GM21786 (cell line): ENCODE data around the gene SLC7A4.
"Not testable (repeated sequence)": the region's sequence is repeated elsewhere in the genome, so short reads cannot be mapped to it uniquely, and the experiment has no call there.

Experiments used
- ATAC-seq: cut with Tn5 transposase; IDR thresholded peaks from one replicate; pipeline ENCODE4 v1.9.1; 2021; ENCODE audit not compliant: unreplicated experiment

The SLC7A4 gene

GRCh38 chr22:21043860-21044535, 11.6 kb upstream of the SLC7A4 start:
- ATAC-seq, result no peak

DNA sequence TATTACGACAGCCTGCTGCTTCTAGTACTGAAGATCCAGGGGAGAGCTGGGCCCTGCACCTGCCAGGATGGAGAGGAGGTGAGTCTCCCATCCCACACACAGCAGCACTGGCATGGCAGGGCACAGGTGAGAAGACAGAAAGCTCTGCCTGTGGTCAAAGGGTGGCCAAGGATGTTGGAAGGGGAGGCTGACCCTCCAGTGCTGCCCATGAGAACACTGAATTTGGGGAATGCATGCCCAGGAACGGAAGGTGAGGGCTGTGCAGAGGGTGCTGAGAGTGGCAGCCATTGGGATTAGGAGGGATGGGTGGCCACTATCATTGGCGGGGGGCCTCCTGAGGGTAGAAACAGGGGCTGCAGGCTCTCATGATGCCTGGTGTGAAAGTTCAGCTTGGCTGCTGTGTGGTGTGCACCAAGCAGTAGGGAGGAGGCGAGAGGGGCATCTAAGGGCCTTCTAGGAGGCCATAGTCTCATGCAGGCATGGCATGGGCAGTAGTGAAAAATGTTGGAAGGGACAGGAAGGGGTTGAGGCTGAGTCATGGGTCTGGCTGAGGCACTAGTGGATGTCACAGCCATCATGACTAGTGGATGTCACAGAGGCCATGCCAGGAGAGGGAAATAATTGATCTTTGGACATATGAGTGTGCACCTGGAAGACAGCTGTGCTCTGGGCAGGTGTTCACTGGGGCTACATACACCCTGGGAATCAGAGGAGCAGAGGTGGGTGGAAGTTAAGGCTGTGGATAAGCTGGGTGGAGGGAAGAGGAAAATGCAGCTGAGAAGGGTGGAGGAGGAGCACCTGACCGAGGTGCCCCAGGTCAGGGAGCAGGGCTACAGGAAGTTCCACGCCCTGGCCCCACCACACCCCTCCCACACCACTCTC, 10.9 kb upstream of the SLC7A4 start:
- ATAC-seq, result no peak

GRCh38 chr22:21041937-21042336, 9.6 kb upstream of the SLC7A4 start:
- no peak for ATAC-seq

DNA sequence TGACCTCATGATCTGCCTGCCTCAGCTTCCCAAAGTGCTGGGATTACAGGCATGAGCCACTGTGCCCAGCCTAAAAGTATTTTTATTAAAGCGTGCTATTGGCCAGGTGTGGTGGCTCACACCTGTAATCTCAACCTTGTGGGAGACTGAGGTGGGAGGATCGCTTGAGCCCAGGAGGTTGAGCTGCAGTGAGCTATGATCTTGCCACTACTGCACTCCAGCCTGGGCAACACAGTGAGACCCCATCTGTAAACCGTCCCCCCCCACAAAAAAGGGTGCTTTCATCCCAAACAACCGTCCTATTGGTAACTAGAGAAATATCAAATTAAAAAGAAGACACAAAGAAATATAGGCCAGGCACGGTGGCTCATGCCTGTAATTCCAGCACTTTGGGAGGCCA, 6.8 kb upstream of the SLC7A4 start:
- not testable (repeated sequence) for ATAC-seq

DNA sequence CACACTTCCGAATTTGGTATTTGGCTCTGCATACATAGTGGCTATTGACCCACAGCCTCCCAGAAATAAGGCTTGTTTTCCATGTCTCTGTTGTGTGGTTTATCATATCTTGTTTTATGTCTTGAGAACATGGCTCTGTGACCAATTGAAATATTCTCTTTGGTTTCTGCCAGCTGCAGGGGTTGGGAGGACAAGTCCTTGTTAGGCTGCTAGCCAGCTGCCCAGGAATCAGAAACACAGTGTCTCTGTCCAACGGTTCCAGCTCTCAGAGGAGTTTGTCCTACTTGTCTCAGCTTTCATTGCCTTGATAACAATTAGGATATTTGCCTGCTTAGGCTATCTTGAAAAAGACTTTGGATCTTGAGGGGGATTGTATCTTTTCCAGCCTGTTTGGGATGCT, 6.0 kb upstream of the SLC7A4 start:
- no peak for ATAC-seq

DNA sequence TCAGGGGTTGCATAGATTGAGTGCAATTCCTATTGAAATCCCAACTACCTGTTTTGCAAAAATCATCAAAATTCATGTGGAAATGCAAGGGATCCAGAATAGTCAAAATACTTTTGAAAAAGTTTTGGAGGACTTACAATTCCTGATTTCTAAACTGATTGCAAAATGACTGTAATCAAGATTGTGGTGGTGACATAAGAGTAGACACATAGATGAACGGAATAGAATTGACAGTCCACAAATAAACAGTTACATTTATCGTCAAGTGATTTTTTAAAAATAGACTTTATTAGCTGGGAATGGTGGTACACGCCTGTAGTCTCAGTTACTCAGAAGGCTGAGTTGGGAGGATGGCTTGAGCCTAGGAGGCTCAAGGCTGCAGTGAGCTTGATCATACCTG, 2.6 kb upstream of the SLC7A4 start:
- no peak for ATAC-seq

- no peak for ATAC-seq
Measured at GRCh38 chr22:21033895-21034294, 1.5 kb upstream of the SLC7A4 start.

DNA sequence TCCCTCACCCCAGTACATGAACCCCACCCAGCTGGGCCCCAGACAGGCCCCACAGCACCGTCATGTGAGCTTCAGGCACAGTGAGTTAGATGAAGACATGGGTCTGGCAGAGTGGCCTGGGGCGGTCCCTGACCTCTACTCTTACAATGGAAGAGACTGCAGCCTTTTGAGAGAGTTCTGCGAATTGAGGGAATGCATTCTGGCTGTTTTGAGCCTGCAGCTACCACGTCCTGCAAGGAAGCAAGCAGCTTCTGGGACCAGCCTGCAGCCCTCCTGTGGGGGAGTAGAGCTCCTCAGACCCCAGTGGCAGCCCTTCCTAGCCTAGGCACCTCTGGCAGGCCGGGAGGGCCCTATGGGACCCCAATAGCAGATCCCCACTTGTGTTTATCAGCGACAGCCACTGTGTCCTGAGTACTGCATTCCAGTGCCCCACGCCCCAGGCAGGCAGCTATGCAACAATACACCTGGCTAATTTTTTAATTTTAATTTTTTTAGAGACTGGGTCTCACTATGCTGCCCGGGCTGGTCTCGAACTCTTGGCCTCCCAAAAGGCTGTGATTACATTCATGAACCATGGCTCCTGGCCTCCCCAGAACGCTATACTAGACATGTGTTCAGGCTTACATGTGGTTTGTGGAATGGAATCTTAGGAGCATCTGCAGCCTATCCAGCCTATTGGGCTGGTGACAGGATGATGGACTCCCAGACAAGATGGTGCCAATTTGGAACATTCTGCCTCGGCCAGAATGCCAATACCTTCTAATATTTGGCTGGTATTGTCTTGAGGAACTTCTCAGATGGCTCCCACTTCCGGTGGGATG, 717 bp upstream of the SLC7A4 start:
- no peak for ATAC-seq

GRCh38 chr22:21031545-21032036, 770 bp downstream of the SLC7A4 start:
- ATAC-seq, result no peak

DNA sequence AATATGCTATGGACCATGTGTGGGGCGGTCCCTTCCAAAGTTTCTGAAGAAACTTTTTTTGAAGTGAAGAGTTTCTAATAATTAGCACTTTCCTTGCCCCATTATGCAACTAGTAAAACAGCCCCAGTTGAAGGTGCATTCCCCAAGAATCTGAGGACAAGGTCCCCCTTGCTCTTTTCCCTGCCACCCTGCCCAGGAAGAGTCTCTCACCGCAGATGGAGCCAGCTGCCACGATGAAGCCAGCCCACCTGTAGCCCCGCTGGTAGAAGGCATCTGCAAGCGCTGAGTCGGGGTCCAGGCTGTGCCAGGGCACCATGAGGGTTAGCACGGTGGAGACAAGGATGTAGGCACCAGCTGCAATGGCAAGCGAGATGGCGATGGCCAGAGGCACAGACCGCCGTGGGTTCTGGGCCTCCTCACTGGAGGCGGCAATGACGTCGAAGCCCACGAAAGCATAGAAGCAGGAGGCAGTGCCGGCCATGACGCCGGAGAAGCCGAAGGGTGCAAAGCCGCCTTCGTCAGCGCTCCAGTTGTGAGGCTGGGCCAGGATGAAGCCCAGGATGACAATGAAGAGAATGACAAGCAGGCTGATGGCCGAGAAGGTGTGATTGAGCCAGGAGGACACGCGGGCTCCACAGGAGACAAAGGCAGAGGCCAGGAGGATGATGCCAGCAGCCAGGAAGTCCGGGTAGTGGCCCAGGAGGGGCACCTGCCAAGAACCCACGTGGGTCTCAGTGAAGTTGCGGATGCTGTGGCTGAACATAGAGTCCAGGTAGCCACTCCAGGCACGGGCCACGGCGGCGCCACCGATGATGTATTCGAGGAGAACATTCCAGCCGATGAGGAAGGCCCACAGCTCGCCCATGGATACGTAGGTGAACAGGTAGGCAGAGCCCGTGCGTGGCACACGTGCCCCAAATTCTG, 1.5 kb downstream of the SLC7A4 start:
- ATAC-seq, result no peak

DNA sequence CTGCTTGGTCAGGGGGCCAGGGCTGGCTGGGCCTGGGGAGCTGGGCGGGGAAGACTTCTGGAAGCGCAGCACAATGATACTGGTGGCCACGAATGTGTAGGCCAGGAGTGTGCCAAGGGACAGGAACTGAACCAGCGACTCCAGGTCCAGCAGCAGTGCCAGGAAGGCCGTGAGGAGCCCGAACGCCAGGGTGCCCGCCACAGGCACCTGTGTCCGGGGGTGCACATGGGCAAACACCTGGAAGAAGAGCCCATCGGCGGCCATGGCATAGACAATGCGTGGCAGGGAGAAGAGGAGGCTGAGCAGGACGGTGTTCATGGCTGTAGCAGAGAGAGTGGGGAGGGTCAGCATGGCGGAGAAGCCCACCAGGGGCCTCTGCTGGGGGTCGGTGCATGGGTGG, 2.3 kb downstream of the SLC7A4 start:
- no peak for ATAC-seq

GRCh38 chr22:21029486-21030025, 2.8 kb downstream of the SLC7A4 start:
- ATAC-seq, result no peak

DNA sequence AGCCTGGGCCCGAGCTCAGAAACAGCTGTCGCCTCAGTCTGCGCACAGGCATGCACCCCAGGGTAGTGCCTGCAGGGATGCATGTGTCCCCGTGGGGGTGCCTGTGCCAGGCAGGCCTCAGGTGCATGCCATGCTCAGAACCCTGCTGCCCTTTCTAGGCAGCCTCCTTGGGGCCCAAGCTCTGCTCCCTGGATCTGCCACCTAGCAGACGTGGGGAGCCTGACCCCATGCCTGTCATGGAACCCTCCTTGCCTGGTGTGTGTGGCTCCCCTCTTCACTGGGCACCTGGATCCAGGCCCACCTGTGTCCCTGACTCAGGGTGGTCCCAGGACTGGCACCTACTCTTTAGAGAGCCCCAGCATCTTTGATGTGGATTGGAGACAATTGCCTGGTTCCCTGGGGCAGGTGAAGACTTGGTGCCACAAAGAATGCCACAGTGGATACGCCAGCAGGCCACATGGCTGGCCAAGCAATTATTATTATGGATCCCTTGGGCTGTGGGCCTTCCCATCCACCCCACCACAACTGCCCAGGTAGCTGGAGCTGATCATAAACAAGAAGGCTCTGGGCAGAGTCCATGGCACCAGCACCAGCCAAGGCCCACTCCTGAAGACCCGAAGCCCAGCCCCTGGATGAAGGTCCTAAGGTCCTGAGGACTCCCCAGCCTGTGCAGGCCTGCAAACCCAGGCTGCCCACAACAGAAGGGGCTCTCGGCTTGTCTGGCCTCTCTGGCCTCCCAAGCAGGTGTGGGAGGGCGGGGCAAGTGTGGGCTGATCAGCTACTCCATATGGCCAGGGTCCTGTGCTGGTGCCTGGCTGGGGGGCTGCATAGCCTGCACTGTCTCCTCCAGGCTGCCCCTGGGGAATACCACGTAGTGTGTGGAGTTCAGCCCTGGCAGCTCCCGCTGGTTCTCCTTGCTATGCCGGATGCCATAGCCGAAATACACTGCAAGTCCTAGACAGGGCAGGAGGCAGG, 3.8 kb downstream of the SLC7A4 start:
- ATAC-seq, result no peak

DNA sequence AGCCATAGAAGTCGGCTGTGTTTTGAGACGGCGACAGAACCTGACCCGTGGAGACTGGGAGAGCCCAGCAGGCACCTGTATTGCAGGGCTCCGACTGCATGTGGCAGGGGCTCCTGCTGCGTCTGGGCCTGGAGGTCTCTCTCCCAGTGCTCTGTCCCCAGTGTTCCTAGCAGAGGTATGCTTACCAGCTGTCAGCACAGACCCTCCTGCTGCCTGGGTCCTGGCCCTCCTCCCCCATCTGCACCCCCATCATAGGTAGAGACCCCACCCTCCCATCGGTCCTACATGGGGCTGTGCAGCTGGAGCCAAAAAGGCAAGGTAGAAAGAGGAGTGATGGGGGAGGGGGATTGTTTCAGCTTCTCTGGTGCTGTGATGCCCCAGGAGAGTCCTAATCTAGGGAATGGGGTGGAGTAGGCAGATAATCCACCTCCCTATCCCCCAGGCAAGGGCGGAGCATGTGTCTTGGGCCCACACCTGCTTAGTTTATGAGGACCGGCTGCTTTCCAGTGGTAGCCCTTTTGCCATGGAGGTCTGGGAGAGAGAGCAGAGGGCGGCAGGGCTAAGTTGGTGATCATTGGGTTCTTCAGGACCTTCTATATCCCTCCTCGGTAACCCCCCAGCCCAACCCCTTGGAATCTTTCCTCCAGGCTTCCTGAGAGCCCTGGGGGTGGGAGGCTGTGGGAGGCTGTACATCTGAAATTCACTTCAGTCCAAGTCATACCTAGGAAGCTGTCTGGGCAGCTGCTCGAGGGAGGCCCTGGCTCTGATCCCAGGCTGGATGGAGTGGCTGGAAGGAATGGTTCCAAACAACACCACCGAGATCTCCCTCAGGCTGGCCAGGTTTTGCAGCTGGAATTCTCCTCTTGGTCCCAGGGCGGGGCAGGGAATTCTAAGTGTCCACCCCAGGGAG, 5.3 kb downstream of the SLC7A4 start:
- no peak for ATAC-seq

DNA sequence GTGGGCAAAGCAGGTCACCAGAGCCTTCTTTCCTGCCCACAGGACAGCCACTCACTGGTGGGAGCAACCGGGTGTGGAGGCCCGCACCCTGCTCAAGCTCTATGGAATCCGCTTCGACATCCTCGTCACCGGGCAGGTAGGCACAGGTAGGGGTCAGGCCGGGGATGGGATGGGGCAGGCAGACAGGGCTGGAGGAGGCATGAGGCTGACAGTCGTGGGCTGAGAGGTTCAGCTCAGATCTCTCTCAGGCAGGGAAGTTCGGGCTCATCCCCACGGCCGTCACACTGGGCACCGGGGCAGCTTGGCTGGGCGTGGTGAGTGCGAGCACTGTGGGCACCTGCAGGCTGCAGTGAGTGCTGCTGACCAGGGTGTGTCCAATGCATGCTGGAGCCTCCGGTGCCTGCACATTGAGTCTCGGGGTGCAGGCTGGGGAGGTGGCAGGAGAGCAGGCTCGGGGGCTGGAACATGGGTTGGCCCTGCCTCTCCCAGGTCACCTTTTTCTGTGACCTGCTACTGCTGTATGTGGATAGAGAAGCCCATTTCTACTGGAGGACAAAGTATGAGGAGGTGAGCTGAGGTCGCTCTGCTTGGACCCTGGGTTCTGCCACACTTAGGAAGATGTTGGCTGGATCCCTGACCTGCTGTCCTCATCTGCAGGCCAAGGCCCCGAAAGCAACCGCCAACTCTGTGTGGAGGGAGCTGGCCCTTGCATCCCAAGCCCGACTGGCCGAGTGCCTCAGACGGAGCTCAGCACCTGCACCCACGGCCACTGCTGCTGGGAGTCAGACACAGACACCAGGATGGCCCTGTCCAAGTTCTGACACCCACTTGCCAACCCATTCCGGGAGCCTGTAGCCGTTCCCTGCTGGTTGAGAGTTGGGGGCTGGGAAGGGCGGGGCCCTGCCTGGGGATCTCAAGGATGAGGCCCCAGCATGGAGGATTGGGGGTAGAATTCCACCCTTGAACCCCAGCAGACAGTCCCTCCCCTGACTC, 6.3 kb downstream of the SLC7A4 start:
- ATAC-seq, result no peak

DNA sequence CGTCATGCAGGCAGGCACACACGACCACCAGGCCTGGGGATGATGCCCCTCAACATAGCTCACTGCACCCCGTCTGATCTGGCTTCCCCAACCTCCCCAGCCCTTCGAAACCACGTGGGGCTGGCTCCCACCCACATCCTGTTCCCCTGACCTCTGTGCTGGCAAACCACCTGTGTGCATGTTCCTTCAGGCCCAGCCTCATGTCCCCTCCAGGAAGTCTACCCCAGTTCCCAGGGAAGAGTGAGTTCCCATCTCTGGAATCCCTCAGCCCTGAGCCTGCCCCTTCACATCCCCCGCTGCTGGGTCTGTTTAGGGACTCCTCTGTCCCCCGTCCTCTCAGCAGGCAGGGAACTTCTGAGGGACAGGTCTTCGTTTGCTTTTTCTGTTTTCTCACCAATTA, 7.1 kb downstream of the SLC7A4 start:
- no peak for ATAC-seq
